Sigmoid colon (tissue), 7 donors: Measurements from ENCODE around the gene SERTAD3. TPM values are rescaled to one million over a fixed set of nuclear protein-coding genes. Genes with fewer than 3 reads are reported as not detected.
A peak's percentile ranks its signal among the peaks of the same experiment; 100 is the strongest.
"Not testable (repeated sequence)": the region's sequence is repeated elsewhere in the genome, so short reads cannot be mapped to it uniquely, and the experiment has no call there.

Source experiments
- DNase-seq: peaks from one replicate; pipeline ENCODE4 v3.0.0-alpha.2; 2019
- H3K27ac ChIP-seq, 4 donors: fragments of 200-600 bp; sonication (generic); one replicate each; pipeline ENCODE4 v1.5.1; 2016 to 2019; ENCODE audit warnings: mild to moderate bottlenecking in 1 of 4
- H3K27me3 ChIP-seq, 3 donors: fragments of 200-600 bp; sonication (generic); one replicate each; pipeline ENCODE4 v1.5.1; 2019; ENCODE audit warnings: mild to moderate bottlenecking in 1 of 3
- H3K36me3 ChIP-seq, 4 donors: fragments of 200-600 bp; sonication (generic); one replicate each; pipeline ENCODE4 v1.5.1; 2016 to 2019
- H3K4me1 ChIP-seq, 4 donors: fragments of 200-600 bp; sonication (generic); one replicate each; pipeline ENCODE4 v1.5.1; 2017 to 2019
- H3K4me3 ChIP-seq, 4 donors: fragments of 200-600 bp; sonication (generic); one replicate each; pipeline ENCODE4 v1.5.1; 2017 to 2019; ENCODE audit warnings: mild to moderate bottlenecking in 2 of 4, moderate library complexity in 1 of 4
- H3K9me3 ChIP-seq, 4 donors: fragments of 200-600 bp in 3 of 4; sonication (generic) in 3 of 4; one replicate each; pipeline versions ENCODE4 v1.5.1 to v1.6.1; 2013 to 2019
- CTCF ChIP-seq, 4 experiments: fragments of 450-650 bp in 3 of 4; fragments of 200-600 bp in 1 of 4; IDR thresholded peaks; one replicate each; pipeline ENCODE4 v1.5.1; 2016 to 2019; ENCODE audit warnings: antibody characterized with exemption in 4 of 4, mild to moderate bottlenecking in 3 of 4, moderate library complexity in 2 of 4
- EP300 ChIP-seq, 4 donors: sonication (generic); formaldehyde crosslinking; IDR thresholded peaks; one replicate each; pipeline ENCODE4 v1.6.1; 2017; ENCODE audit warnings: antibody characterized with exemption in 4 of 4
- POLR2A ChIP-seq, 2 donors: fragments of 450-650 bp; IDR thresholded peaks; one replicate each; pipeline ENCODE4 v1.6.1; 2016; ENCODE audit warnings: antibody characterized with exemption in 2 of 2, mild to moderate bottlenecking in 2 of 2, moderate library complexity in 2 of 2
- POLR2AphosphoS5 ChIP-seq, 4 donors: sonication (generic); formaldehyde crosslinking; IDR thresholded peaks; one replicate each; pipeline ENCODE4 v1.6.1; 2017; ENCODE audit warnings: antibody characterized with exemption in 4 of 4
- WGBS, 2 donors: extraction: QIAGEN DNeasy Blood & Tissue Kit; methylation state at CpG; one replicate each; pipeline ENCODE4 v1.1.7; 2013; 5-methylcytosine and 5-hydroxymethylcytosine counted together
- intact Hi-C: fragments of 100-400 bp; cut with DNase I; formaldehyde crosslinking; loops from one replicate; pipeline ENCODE4 v1.15.1; 2023
- polyA plus RNA-seq, 3 donors: library from polyadenylated mRNA; stranded (reverse); fragments of 200-250 nt; gene quantifications; one replicate each; pipeline ENCODE4 v1.2.3, GENCODE V29; 2013
- total RNA-seq, 4 donors: library from RNA; depleted of rRNA; stranded (reverse); fragments of >200 nt; gene quantifications; one replicate each; pipeline ENCODE4 v1.1.0, GENCODE V29; 2016
- donor health status: healthy with polysubstance abuse.
- donor health status: Bipolar disorder and iron deficiency.
- donor health status: healthy.

SERTAD3 gene
- total and polyA plus RNA-seq, 7 donors, result 15.5 to 60.7 (median 28.9) TPM

- WGBS, 2 donors, result 46 to 53% methylated on average over 18 of the region's 18 CpGs
- Histone ChIP-seq H3K27ac (no peak within 1 kb of the TSS), H3K27me3 (no peaks in the 10 kb centered on the region), H3K4me1 (peaks cover 0 to 10% (median 5%) of the 10 kb centered on the region in 4 donors), H3K9me3 (no peaks in the 10 kb centered on the region), H3K4me3 (no peak within 1 kb of the TSS), H3K36me3 (no peaks in the 10 kb centered on the region)
- TF ChIP-seq POLR2AphosphoS5 (IDR thresholded peaks at IDR 0.05) (no peak), POLR2A (IDR thresholded peaks at IDR 0.05) (no peak), CTCF (IDR thresholded peaks at IDR 0.05) (no peak), EP300 (IDR thresholded peaks at IDR 0.05) (no peak)
- DNase-seq, result no peak
- intact Hi-C loops, result loop anchor here (5.0 kb wide), 1 partner anchor 34 kb away; no protein-coding TSS in a partner anchor
Observed at GRCh38 chr19:40413291-40413845, 30.8 kb downstream of the SERTAD3 start, which contains the start of gene PRX. Gene PRX, minus strand, starts transcription at chr19:40413378. Its CDS starts 5,446 bp downstream, at chr19:40407932.

GRCh38 chr19:40412866-40413265, 31.3 kb downstream of the SERTAD3 start:
- Histone ChIP-seq H3K4me3 (no peak overlapping the region), H3K27ac (no peak overlapping the region), H3K9me3 (no peaks in the 10 kb centered on the region), H3K4me1 (peaks cover 0 to 10% (median 5%) of the 10 kb centered on the region in 4 donors), H3K27me3 (no peaks in the 10 kb centered on the region), H3K36me3 (no peaks in the 10 kb centered on the region)
- TF ChIP-seq EP300 (IDR thresholded peaks at IDR 0.05), result no peak
- no peak for TF ChIP-seq POLR2A (IDR thresholded peaks at IDR 0.05)
- TF ChIP-seq POLR2AphosphoS5 (IDR thresholded peaks at IDR 0.05), result no peak
- DNase-seq, result no peak
- intact Hi-C loops, result loop anchor here (5.0 kb wide), 1 partner anchor 34 kb away; no protein-coding TSS in a partner anchor
- 75 to 79% methylated on average over 4 of the region's 4 CpGs for whole genome bisulfite sequencing, 2 donors

- Histone ChIP-seq H3K9me3 (no peaks in the 10 kb centered on the region), H3K36me3 (no peaks in the 10 kb centered on the region), H3K4me3 (no peak overlapping the region), H3K4me1 (peaks cover 0 to 10% (median 5%) of the 10 kb centered on the region in 4 donors), H3K27ac (peak overlapping the region in 2 of 4 donors; percentile 31 to 69), H3K27me3 (no peaks in the 10 kb centered on the region)
- WGBS, 2 donors, result 73 to 85% methylated on average over 8 of the region's 8 CpGs
- intact Hi-C loops, result loop anchor here (5.0 kb wide), 1 partner anchor 35 kb away; no protein-coding TSS in a partner anchor
- no peak for DNase-seq
- no peak for TF ChIP-seq CTCF (IDR thresholded peaks at IDR 0.05)
- no peak for TF ChIP-seq EP300 (IDR thresholded peaks at IDR 0.05)
- no peak for TF ChIP-seq POLR2AphosphoS5 (IDR thresholded peaks at IDR 0.05)
- TF ChIP-seq POLR2A (IDR thresholded peaks at IDR 0.05), result no peak
Observed at GRCh38 chr19:40411958-40412499, 32.1 kb downstream of the SERTAD3 start.

- no peaks in the 10 kb centered on the region for H3K36me3 ChIP-seq
- DNase-seq, result no peak
- no peak for TF ChIP-seq CTCF (IDR thresholded peaks at IDR 0.05)
- TF ChIP-seq POLR2AphosphoS5 (IDR thresholded peaks at IDR 0.05), result peak in 1 of 4 donors; percentile 26
- no peak for TF ChIP-seq EP300 (IDR thresholded peaks at IDR 0.05)
- no peak for TF ChIP-seq POLR2A (IDR thresholded peaks at IDR 0.05)
- WGBS, 2 donors, result 52 to 54% methylated on average over 16 of the region's 16 CpGs
- no peaks in the 10 kb centered on the region for H3K9me3 ChIP-seq
- H3K27me3 ChIP-seq, result no peaks in the 10 kb centered on the region
- H3K4me3 ChIP-seq, result no peak overlapping the region
- peak overlapping the region in 2 of 4 donors; percentile 31 to 69 for H3K27ac ChIP-seq
- intact Hi-C loops, result loop anchor here (5.0 kb wide), 1 partner anchor 36 kb away; no protein-coding TSS in a partner anchor
- H3K4me1 ChIP-seq, result peaks cover 0 to 10% (median 5%) of the 10 kb centered on the region in 4 donors
Observed at GRCh38 chr19:40411125-40411842, 32.9 kb downstream of the SERTAD3 start.

GRCh38 chr19:40410030-40410389, 34.1 kb downstream of the SERTAD3 start:
- Histone ChIP-seq H3K36me3 (no peaks in the 10 kb centered on the region), H3K9me3 (no peaks in the 10 kb centered on the region), H3K4me3 (no peak overlapping the region), H3K27ac (no peak overlapping the region), H3K27me3 (no peaks in the 10 kb centered on the region), H3K4me1 (peaks cover 0 to 10% (median 6%) of the 10 kb centered on the region in 4 donors)
- DNase-seq, result no peak
- WGBS, 2 donors, result 72 to 78% methylated on average over 9 of the region's 9 CpGs
- intact Hi-C loops, result loop anchor here (5.0 kb wide), 1 partner anchor 37 kb away; no protein-coding TSS in a partner anchor
- TF ChIP-seq CTCF (IDR thresholded peaks at IDR 0.05) (no peak), POLR2A (IDR thresholded peaks at IDR 0.05) (no peak), POLR2AphosphoS5 (IDR thresholded peaks at IDR 0.05) (no peak), EP300 (IDR thresholded peaks at IDR 0.05) (no peak)

- H3K4me3 ChIP-seq, H3K27me3 ChIP-seq, H3K27ac ChIP-seq, DNase-seq, H3K36me3 ChIP-seq, H3K9me3 ChIP-seq, intact Hi-C loops: not testable (repeated sequence)
- H3K4me1 ChIP-seq, result peaks cover 0 to 16% (median 14%) of the 10 kb centered on the region in 4 donors
- 85 to 89% methylated on average over 8 of the region's 8 CpGs for WGBS, 2 donors
Observed at GRCh38 chr19:40408598-40408925, 35.6 kb downstream of the SERTAD3 start.
